NT2/D1 (cell line): ENCODE measurements around the gene ADAMTS19.

Experiments used
- SUZ12 ChIP-seq: IDR thresholded peaks from 2 replicates; pipeline ENCODE4 v1.6.1; 2011; ENCODE audit not compliant: insufficient read length, insufficient read depth; ENCODE audit errors: extremely low read depth
- ZNF274 ChIP-seq: IDR thresholded peaks from 2 replicates; pipeline ENCODE4 v1.6.1; 2011; ENCODE audit warnings: mild to moderate bottlenecking, low read depth, low read length

DNA sequence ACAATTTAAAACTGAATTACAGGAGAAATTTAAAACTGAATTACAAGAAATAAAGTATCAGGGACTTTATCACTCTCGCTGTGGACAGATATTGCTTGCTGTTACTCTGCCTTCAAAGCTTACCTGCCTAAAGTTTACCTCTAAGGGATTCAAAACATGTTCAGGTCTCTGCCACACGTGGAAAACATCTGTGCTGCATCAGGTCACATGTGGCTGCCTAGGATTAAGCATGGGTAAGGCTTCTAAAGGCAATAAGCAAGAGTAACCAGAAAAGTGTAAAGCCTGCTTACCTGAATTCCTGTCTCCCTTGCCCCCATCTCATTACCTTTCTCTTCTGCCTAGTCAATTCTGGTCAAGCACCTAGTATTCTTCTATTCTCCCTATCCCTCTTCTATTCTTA is 306.7 kb downstream of the ADAMTS19 start:
- TF ChIP-seq ZNF274 (no peak), SUZ12 (no peak)
